HG02870 (cell line): Measurements from ENCODE around the gene PACS1.

ENCODE experiments used
- ATAC-seq: cut with Tn5 transposase; IDR thresholded peaks from one replicate; pipeline ENCODE4 v1.9.1; 2021; ENCODE audit warnings: mild to moderate bottlenecking, moderate library complexity; ENCODE audit not compliant: unreplicated experiment

The PACS1 gene

DNA sequence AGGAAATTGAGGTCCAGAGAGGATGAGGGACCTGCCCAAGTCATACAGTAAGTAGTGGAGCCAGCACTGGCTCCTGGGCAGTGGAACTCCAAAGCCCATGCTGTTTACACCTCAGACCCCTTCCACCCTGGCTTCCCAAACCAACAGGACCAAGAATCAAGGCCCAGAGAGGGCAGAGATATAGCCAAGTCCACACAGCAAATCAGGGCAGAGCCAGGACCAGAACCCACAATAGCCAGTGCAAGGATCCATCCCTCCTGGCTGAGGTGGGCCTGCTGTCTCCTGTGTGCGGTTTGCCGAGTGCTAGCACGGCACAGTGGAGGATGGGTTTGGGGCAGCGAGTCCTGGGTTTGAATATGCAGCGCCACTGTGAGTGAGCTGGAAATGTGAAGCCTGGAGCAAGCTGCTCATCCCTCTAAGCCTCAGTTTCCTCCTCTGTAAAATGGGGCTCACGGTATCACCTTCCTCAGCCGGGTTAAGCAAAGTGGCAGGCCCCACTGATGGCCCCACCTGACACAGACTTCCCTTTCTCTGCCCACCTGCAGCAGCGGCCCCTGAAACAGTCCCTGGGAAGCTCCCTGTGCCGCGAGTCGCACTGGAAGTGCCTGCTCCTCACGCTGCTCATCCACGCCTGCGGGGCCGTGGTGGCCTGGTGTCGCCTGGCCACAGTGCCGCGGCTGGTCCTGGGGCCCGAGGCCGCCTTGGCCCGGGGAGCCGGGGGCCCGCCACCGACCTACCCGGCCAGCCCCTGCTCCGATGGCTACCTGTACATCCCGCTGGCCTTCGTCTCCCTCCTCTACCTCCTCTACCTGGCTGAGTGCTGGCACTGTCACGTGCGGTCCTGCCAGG lies 223.9 kb downstream of the PACS1 start:
- no peak for ATAC-seq
